MG63 (cell line): Measurements from ENCODE around the gene CYB5RL. TPM values are rescaled to one million over a fixed set of nuclear protein-coding genes. Genes with fewer than 3 reads are reported as not detected.

Experiments used
- DNase-seq: peaks from one replicate; pipeline ENCODE4 v3.0.0-alpha.2; 2020
- H3K27me3 ChIP-seq: fragments of 250-450 bp; sonication (Bioruptor Pico); 2 replicates; pipeline ENCODE4 v1.5.1; 2020; ENCODE audit warnings: mild to moderate bottlenecking, moderate library complexity
- H3K36me3 ChIP-seq: fragments of 250-450 bp; sonication (Bioruptor Pico); 2 replicates; pipeline ENCODE4 v1.5.1; 2020; ENCODE audit warnings: mild to moderate bottlenecking, moderate library complexity
- H3K4me3 ChIP-seq: fragments of 250-450 bp; sonication (Bioruptor Pico); 2 replicates; pipeline ENCODE4 v1.5.1; 2020; ENCODE audit warnings: mild to moderate bottlenecking, moderate library complexity
- H3K9me3 ChIP-seq: fragments of 250-450 bp; sonication (Bioruptor Pico); 2 replicates; pipeline ENCODE4 v1.5.1; 2020; ENCODE audit warnings: mild to moderate bottlenecking, moderate library complexity
- total RNA-seq: library from RNA; depleted of rRNA; stranded (reverse); fragments of >200 nt; shearing (Covaris generic); gene quantifications from 2 replicates; pipeline ENCODE4 v1.2.3, GENCODE V29; 2014; ENCODE audit warnings: low replicate concordance

The CYB5RL gene
- total RNA-seq, 1 experiment from 2014 or later, result 4.7 TPM

- H3K9me3 ChIP-seq, result no peaks in the 10 kb centered on the region
- H3K4me3 ChIP-seq, result no peak overlapping the region
- no peak for DNase-seq
- no peaks in the 10 kb centered on the region for H3K27me3 ChIP-seq
- no peaks in the 10 kb centered on the region for H3K36me3 ChIP-seq
Observed at GRCh38 chr1:54230507-54231339, 30.9 kb upstream of the CYB5RL start.

GRCh38 chr1:54229281-54229891, 29.6 kb upstream of the CYB5RL start:
- Histone ChIP-seq H3K9me3 (no peaks in the 10 kb centered on the region), H3K27me3 (no peaks in the 10 kb centered on the region), H3K36me3 (no peaks in the 10 kb centered on the region; the same call in 1 of the 2 replicates), H3K4me3 (no peak overlapping the region)
- DNase-seq, result peak; percentile 87

GRCh38 chr1:54228638-54229079, 28.8 kb upstream of the CYB5RL start:
- H3K36me3 ChIP-seq, result no peaks in the 10 kb centered on the region; the same call in 1 of the 2 replicates
- H3K4me3 ChIP-seq, result no peak overlapping the region
- DNase-seq, result no peak
- H3K9me3 ChIP-seq, result no peaks in the 10 kb centered on the region
- no peaks in the 10 kb centered on the region for H3K27me3 ChIP-seq

GRCh38 chr1:54227891-54228310, 28.1 kb upstream of the CYB5RL start:
- DNase-seq, result no peak
- Histone ChIP-seq H3K9me3 (no peaks in the 10 kb centered on the region), H3K4me3 (no peak overlapping the region), H3K27me3 (no peaks in the 10 kb centered on the region), H3K36me3 (no peaks in the 10 kb centered on the region; the same call in 1 of the 2 replicates)

GRCh38 chr1:54227091-54227602, 27.3 kb upstream of the CYB5RL start:
- DNase-seq, result peak; percentile 95
- Histone ChIP-seq H3K4me3 (no peak overlapping the region), H3K9me3 (no peaks in the 10 kb centered on the region), H3K27me3 (no peaks in the 10 kb centered on the region), H3K36me3 (no peaks in the 10 kb centered on the region; the same call in 1 of the 2 replicates)

GRCh38 chr1:54225986-54226559, 26.2 kb upstream of the CYB5RL start:
- Histone ChIP-seq H3K27me3 (no peaks in the 10 kb centered on the region), H3K4me3 (no peak overlapping the region), H3K36me3 (peaks cover 1% of the 10 kb centered on the region), H3K9me3 (no peaks in the 10 kb centered on the region)
- no peak for DNase-seq

GRCh38 chr1:54225378-54225777, 25.5 kb upstream of the CYB5RL start:
- DNase-seq, result no peak
- H3K27me3 ChIP-seq, result no peaks in the 10 kb centered on the region
- no peaks in the 10 kb centered on the region for H3K9me3 ChIP-seq
- peaks cover 4% of the 10 kb centered on the region for H3K36me3 ChIP-seq
- H3K4me3 ChIP-seq, result no peak overlapping the region

GRCh38 chr1:54224233-54224632, 24.4 kb upstream of the CYB5RL start:
- no peaks in the 10 kb centered on the region for H3K27me3 ChIP-seq
- DNase-seq, result no peak
- H3K9me3 ChIP-seq, result no peaks in the 10 kb centered on the region
- peaks cover 4% of the 10 kb centered on the region for H3K36me3 ChIP-seq
- H3K4me3 ChIP-seq, result no peak overlapping the region

- Histone ChIP-seq H3K4me3 (no peak overlapping the region), H3K27me3 (no peaks in the 10 kb centered on the region), H3K9me3 (no peaks in the 10 kb centered on the region), H3K36me3 (peaks cover 9% of the 10 kb centered on the region)
- DNase-seq, result no peak
Observed at GRCh38 chr1:54223441-54224202, 23.8 kb upstream of the CYB5RL start.

- H3K36me3 ChIP-seq, result peaks cover 18% of the 10 kb centered on the region
- no peaks in the 10 kb centered on the region for H3K9me3 ChIP-seq
- H3K4me3 ChIP-seq, result no peak overlapping the region
- DNase-seq, result no peak
- no peaks in the 10 kb centered on the region for H3K27me3 ChIP-seq
Observed at GRCh38 chr1:54222711-54223110, 22.9 kb upstream of the CYB5RL start.

GRCh38 chr1:54221867-54222484, 22.1 kb upstream of the CYB5RL start:
- no peak for DNase-seq
- Histone ChIP-seq H3K27me3 (no peaks in the 10 kb centered on the region), H3K4me3 (no peak overlapping the region), H3K9me3 (no peaks in the 10 kb centered on the region), H3K36me3 (peaks cover 25% of the 10 kb centered on the region)

- H3K4me3 ChIP-seq, result no peak overlapping the region
- no peaks in the 10 kb centered on the region for H3K9me3 ChIP-seq
- peaks cover 31% of the 10 kb centered on the region for H3K36me3 ChIP-seq
- no peaks in the 10 kb centered on the region for H3K27me3 ChIP-seq
- no peak for DNase-seq
Observed at GRCh38 chr1:54221113-54221834, 21.4 kb upstream of the CYB5RL start.

GRCh38 chr1:54220004-54220811, 20.4 kb upstream of the CYB5RL start:
- no peak for DNase-seq
- no peak overlapping the region for H3K4me3 ChIP-seq
- H3K36me3 ChIP-seq, result peaks cover 39% of the 10 kb centered on the region
- H3K27me3 ChIP-seq, result no peaks in the 10 kb centered on the region
- no peaks in the 10 kb centered on the region for H3K9me3 ChIP-seq

GRCh38 chr1:54219688-54220003, 19.8 kb upstream of the CYB5RL start:
- H3K4me3 ChIP-seq, result no peak overlapping the region

More at GRCh38 chr1:54219688-54220003, 19.8 kb upstream of the CYB5RL start:
- Histone ChIP-seq H3K9me3 (no peaks in the 10 kb centered on the region), H3K27me3 (no peaks in the 10 kb centered on the region), H3K36me3 (peaks cover 43% of the 10 kb centered on the region)
- no peak for DNase-seq
